Testis (tissue), 3 donors: ENCODE data around the gene OR10A5. TPM values are rescaled to one million over a fixed set of nuclear protein-coding genes. Genes with fewer than 3 reads are reported as not detected.

Experiments
- DNase-seq: peaks from one replicate; pipeline ENCODE4 v3.0.0-alpha.2; 2019
- H3K27ac ChIP-seq, 2 donors: fragments of 200-600 bp; sonication (generic); one replicate each; pipeline ENCODE4 v1.5.1; 2019
- H3K27me3 ChIP-seq: fragments of 200-600 bp; sonication (generic); one replicate; pipeline ENCODE4 v1.5.1; 2019
- H3K36me3 ChIP-seq: fragments of 200-600 bp; sonication (generic); one replicate; pipeline ENCODE4 v1.5.1; 2017; ENCODE audit warnings: low read depth; ENCODE audit errors: missing control alignments
- H3K4me1 ChIP-seq: fragments of 200-600 bp; sonication (generic); one replicate; pipeline ENCODE4 v1.5.1; 2019
- H3K4me3 ChIP-seq, 2 donors: fragments of 200-600 bp; sonication (generic); one replicate each; pipeline ENCODE4 v1.5.1; 2017 to 2019
- H3K9me3 ChIP-seq: fragments of 200-600 bp; sonication (generic); one replicate; pipeline ENCODE4 v1.5.1; 2017
- CTCF ChIP-seq, 3 experiments: fragments of 450-650 bp in 2 of 3; fragments of 200-600 bp in 1 of 3; sonication (generic) in 1 of 3; IDR thresholded peaks; one replicate each; pipeline ENCODE4 v1.5.1; 2016 to 2019; ENCODE audit warnings: antibody characterized with exemption in 3 of 3, mild to moderate bottlenecking in 2 of 3, moderate library complexity in 1 of 3
- POLR2A ChIP-seq: fragments of 450-650 bp; IDR thresholded peaks from one replicate; pipeline ENCODE4 v1.6.1; 2017; ENCODE audit warnings: antibody characterized with exemption, mild to moderate bottlenecking, moderate library complexity
- WGBS, 2 donors: methylation state at CpG; one replicate each; pipeline ENCODE4 v1.1.5; 2018; 5-methylcytosine and 5-hydroxymethylcytosine counted together
- intact Hi-C: fragments of 100-400 bp; cut with DNase I; formaldehyde crosslinking; loops from one replicate; pipeline ENCODE4 v1.15.1; 2023; ENCODE audit warnings: low total_unique reads
- polyA plus RNA-seq: library from polyadenylated mRNA; stranded (reverse); fragments of 350-450 nt; fragmentation: Illumina TruSeq; extraction: RNeasy Lipid Tissue Mini Kit (QIAGEN cat#74804); gene quantifications from one replicate; pipeline ENCODE4 v1.2.3, GENCODE V29; 2014; ENCODE audit warnings: low read depth, low replicate concordance; ENCODE audit not compliant: insufficient read depth
- total RNA-seq, 2 donors: library from RNA; depleted of rRNA; stranded (reverse); fragments of >200 nt; gene quantifications; one replicate each; pipeline ENCODE4 v1.2.3, GENCODE V29; 2016

OR10A5 gene
- total and polyA plus RNA-seq, 3 donors from 2014 or later, result not detected

GRCh38 chr11:6817694-6818093 is 27.8 kb upstream of the OR10A5 start:
- TF ChIP-seq CTCF (IDR thresholded peaks at IDR 0.05) (no peak), POLR2A (no peak)
- no peak overlapping the region for H3K27ac ChIP-seq
- no peaks in the 10 kb centered on the region for H3K9me3 ChIP-seq
- H3K4me1 ChIP-seq, result no peaks in the 10 kb centered on the region
- DNase-seq, result no peak
- intact Hi-C loops, result no loop called here
- H3K36me3 ChIP-seq, result no peaks in the 10 kb centered on the region
- H3K4me3 ChIP-seq, result no peak overlapping the region
- H3K27me3 ChIP-seq, result no peaks in the 10 kb centered on the region
- WGBS, 2 donors, result 77 to 80% methylated on average over 1 of the region's 1 CpG

GRCh38 chr11:6818967-6819366 is 26.5 kb upstream of the OR10A5 start:
- 91 to 100% methylated on average over 4 to 5 of the region's 5 CpGs for WGBS, 2 donors
- intact Hi-C loops, result no loop called here
- no peaks in the 10 kb centered on the region for H3K27me3 ChIP-seq

GRCh38 chr11:6824136-6824823 is 21.2 kb upstream of the OR10A5 start:
- Histone ChIP-seq H3K9me3 (no peaks in the 10 kb centered on the region), H3K4me1 (no peaks in the 10 kb centered on the region), H3K36me3 (no peaks in the 10 kb centered on the region), H3K27me3 (no peaks in the 10 kb centered on the region), H3K27ac (no peak overlapping the region), H3K4me3 (no peak overlapping the region)
- intact Hi-C loops, result no loop called here
- WGBS, 2 donors, result 59 to 71% methylated on average over 5 of the region's 5 CpGs
- TF ChIP-seq POLR2A (no peak), CTCF (IDR thresholded peaks at IDR 0.05) (no peak)
- DNase-seq, result no peak

More at GRCh38 chr11:6818967-6819366, 26.5 kb upstream of the OR10A5 start:
- H3K36me3 ChIP-seq, result no peaks in the 10 kb centered on the region
- no peaks in the 10 kb centered on the region for H3K4me1 ChIP-seq
- no peak for DNase-seq
- TF ChIP-seq POLR2A (no peak), CTCF (IDR thresholded peaks at IDR 0.05) (no peak)
- H3K4me3 ChIP-seq, result no peak overlapping the region
- H3K27ac ChIP-seq, result no peak overlapping the region
- H3K9me3 ChIP-seq, result no peaks in the 10 kb centered on the region

GRCh38 chr11:6825231-6825744 is 20.2 kb upstream of the OR10A5 start:
- Histone ChIP-seq H3K4me1 (no peaks in the 10 kb centered on the region), H3K27me3 (no peaks in the 10 kb centered on the region), H3K4me3 (no peak overlapping the region), H3K27ac (no peak overlapping the region), H3K9me3 (no peaks in the 10 kb centered on the region), H3K36me3 (no peaks in the 10 kb centered on the region)
- TF ChIP-seq POLR2A (no peak), CTCF (IDR thresholded peaks at IDR 0.05) (no peak)
- 78 to 87% methylated on average over 7 of the region's 7 CpGs for WGBS, 2 donors
- intact Hi-C loops, result no loop called here
- no peak for DNase-seq

- no peak for DNase-seq
- H3K36me3 ChIP-seq, result no peaks in the 10 kb centered on the region
- intact Hi-C loops, result no loop called here
- H3K4me3 ChIP-seq, result no peak overlapping the region
- no peaks in the 10 kb centered on the region for H3K9me3 ChIP-seq
- H3K27ac ChIP-seq, result no peak overlapping the region
- TF ChIP-seq POLR2A, result no peak
- TF ChIP-seq CTCF (IDR thresholded peaks at IDR 0.05), result no peak
- H3K4me1 ChIP-seq, result no peaks in the 10 kb centered on the region
- WGBS, 2 donors, result 93 to 100% methylated on average over 1 of the region's 1 CpG
- no peaks in the 10 kb centered on the region for H3K27me3 ChIP-seq
These were observed 17.4 kb upstream of the OR10A5 start for GRCh38 chr11:6828103-6828502.
